OCI-LY3 (cell line): Measurements from ENCODE around the gene OSBPL2.

Experiments used
- CTCF ChIP-seq: fragments of 200-600, 300-600 bp; sonication (generic); IDR thresholded peaks from 2 replicates; pipeline ENCODE4 v1.5.1; 2014; ENCODE audit warnings: antibody characterized with exemption, low read length, low read depth
- EZH2phosphoT487 ChIP-seq: fragments of 200-600 bp; shearing (Covaris generic); IDR thresholded peaks from 2 replicates; pipeline ENCODE4 v1.6.1; 2018; ENCODE audit warnings: antibody characterized with exemption, mixed run types, low read depth

GRCh38 chr20:62215020-62215990 is 23.0 kb upstream of the OSBPL2 start:
- TF ChIP-seq CTCF (no peak), EZH2phosphoT487 (no peak)
